ENCODE measurements around the gene RPL13. TPM values are rescaled to one million over a fixed set of nuclear protein-coding genes. Genes with fewer than 3 reads are reported as not detected.
A peak's percentile ranks its signal among the peaks of the same experiment; 100 is the strongest.

The RPL13 gene
- total RNA-seq, 1 experiment from 2014 or later: 2,157 TPM

DNA sequence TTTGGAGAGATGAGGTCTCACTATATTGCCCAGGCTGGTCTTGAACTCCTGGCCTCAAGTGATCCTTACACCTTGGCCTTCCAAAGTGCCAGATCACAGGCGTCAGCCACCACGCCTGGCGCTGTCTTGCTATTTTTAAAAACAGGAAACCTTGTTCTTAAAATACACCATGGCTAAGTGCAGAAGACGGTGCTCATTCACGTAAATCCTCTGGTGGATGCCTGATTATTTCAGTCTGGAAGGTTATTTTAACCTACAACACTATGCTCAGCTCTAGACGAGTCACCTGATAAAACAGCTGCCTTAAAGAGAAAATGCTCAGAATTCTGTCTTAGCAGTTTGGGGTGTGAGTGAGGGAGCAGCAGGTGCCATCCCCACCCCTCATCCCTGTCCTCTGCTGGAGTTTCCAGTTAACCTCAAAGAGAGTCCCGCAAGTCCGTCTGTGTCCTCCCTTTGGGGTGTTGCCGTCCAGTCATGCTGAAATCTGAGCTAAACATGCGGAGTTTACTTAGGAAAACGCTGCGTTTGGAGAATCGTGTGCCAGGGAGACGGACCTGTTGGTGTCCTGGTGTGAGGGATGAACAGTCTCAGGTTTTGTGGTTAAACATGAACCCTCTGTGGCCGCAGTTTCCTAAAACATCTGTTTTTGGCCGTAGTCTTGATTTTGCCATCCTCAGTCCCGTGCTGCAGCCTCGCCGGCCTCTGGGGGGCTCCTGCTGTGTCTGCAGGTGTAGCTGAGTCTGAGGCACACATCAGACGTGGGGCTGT, 35.2 kb upstream of the RPL13 start:
- Histone ChIP-seq H2BK120ac (ENCODE audit: low read depth, low read length, poor library complexity, severe bottlenecking) (no peak overlapping the region), H3K23me2 (ENCODE audit: insufficient read length, low read depth, low read length, poor library complexity, severe bottlenecking) (no peaks in the 10 kb centered on the region), H3K79me1 (ENCODE audit: insufficient read depth, low read depth, low read length, poor library complexity, severe bottlenecking) (peaks cover 2% of the 10 kb centered on the region), H3K4me1 (ENCODE audit: insufficient read depth, low read length) (no peaks in the 10 kb centered on the region), H3K23ac (ENCODE audit: insufficient read length, low read depth, low read length) (no peak overlapping the region), H2BK20ac (ENCODE audit: low read depth, low read length, poor library complexity, severe bottlenecking) (no peak overlapping the region), H3K4me2 (ENCODE audit: insufficient read depth, insufficient read length, low read length) (no peak overlapping the region), H3K18ac (ENCODE audit: insufficient read length, low read depth, low read length) (no peak overlapping the region), H3K9me3 (ENCODE audit: control insufficient read depth, low read depth, low read length) (no peaks in the 10 kb centered on the region), H3K27me3 (ENCODE audit: insufficient read depth, low read length) (no peaks in the 10 kb centered on the region; the same call in 1 of the 2 replicates), H3K56ac (ENCODE audit: insufficient read length, low read depth, low read length) (no peak overlapping the region), H4K91ac (ENCODE audit: insufficient read length, low read depth, low read length) (no peak overlapping the region), H3K79me2 (ENCODE audit: insufficient read depth, low read length) (peaks cover 6% of the 10 kb centered on the region; the same call in 1 of the 2 replicates), H3K14ac (ENCODE audit: insufficient read depth, low read length) (no peak overlapping the region), H2BK5ac (ENCODE audit: insufficient read length, low read length) (no peak overlapping the region), H2BK15ac (ENCODE audit: low read depth, low read length) (no peak overlapping the region), H2AFZ (ENCODE audit: low read length) (no peak overlapping the region), H3K4ac (ENCODE audit: low read depth, low read length) (no peak overlapping the region), H4K5ac (ENCODE audit: insufficient read length, low read depth, low read length) (no peak overlapping the region), H3K27ac (ENCODE audit: insufficient read length, low read depth, low read length) (no peak overlapping the region), H4K8ac (replicated peaks; ENCODE audit: insufficient read length, low read depth, low read length) (no peak overlapping the region), H4K20me1 (ENCODE audit: control insufficient read depth, insufficient read depth, insufficient read length) (peaks cover 2% of the 10 kb centered on the region), H3K9ac (ENCODE audit: extremely low read depth, insufficient read length, low read length) (no peak overlapping the region), H2AK5ac (ENCODE audit: insufficient read length, low read length) (no peak overlapping the region), H2BK12ac (ENCODE audit: insufficient read length, low read depth, low read length) (no peak overlapping the region), H3T11ph (ENCODE audit: low read length) (no peak overlapping the region)
- Mint-ChIP-seq H3K4me1 (peaks cover 6 to 7% of the 10 kb centered on the region in 2 experiments; a peak in 2 of 4 replicates), H3K27me3 (ENCODE audit: low read depth) (no peaks in the 10 kb centered on the region), H3K36me3 (ENCODE audit: insufficient read depth in 1 of 3, low read depth in 3 of 3) (peaks cover 55 to 92% (median 88%) of the 10 kb centered on the region in 3 experiments; a peak in 6 of 7 replicates), H3K9me3 (no peaks in the 10 kb centered on the region), H3K27ac (peak overlapping the region in 1 of 3 experiments; percentile 36; a peak in 1 of 7 replicates), H3K4me3 (no peak overlapping the region)
- no peak for DNase-seq
- no CpG with 5 or more reads among the region's 20 CpGs for WGBS (ENCODE audit: extremely low coverage, insufficient read length, low lambda C conversion rate)
- TF ChIP-seq, protein P1, sequence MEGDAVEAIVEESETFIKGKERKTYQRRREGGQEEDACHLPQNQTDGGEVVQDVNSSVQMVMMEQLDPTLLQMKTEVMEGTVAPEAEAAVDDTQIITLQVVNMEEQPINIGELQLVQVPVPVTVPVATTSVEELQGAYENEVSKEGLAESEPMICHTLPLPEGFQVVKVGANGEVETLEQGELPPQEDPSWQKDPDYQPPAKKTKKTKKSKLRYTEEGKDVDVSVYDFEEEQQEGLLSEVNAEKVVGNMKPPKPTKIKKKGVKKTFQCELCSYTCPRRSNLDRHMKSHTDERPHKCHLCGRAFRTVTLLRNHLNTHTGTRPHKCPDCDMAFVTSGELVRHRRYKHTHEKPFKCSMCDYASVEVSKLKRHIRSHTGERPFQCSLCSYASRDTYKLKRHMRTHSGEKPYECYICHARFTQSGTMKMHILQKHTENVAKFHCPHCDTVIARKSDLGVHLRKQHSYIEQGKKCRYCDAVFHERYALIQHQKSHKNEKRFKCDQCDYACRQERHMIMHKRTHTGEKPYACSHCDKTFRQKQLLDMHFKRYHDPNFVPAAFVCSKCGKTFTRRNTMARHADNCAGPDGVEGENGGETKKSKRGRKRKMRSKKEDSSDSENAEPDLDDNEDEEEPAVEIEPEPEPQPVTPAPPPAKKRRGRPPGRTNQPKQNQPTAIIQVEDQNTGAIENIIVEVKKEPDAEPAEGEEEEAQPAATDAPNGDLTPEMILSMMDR (conservative IDR thresholded peaks at IDR 0.05): no peak
